T-helper 9 cell (primary cell): ENCODE results near the gene TLL2.

ENCODE experiments used
- DNase-seq: peaks from one replicate; pipeline ENCODE4 v3.0.0-alpha.2; 2020

TLL2 gene

GRCh38 chr10:96389785-96390184 is 123.9 kb downstream of the TLL2 start:
- DNase-seq: no peak

GRCh38 chr10:96387601-96388000 is 126.1 kb downstream of the TLL2 start:
- DNase-seq: no peak

- no peak for DNase-seq
Observed at GRCh38 chr10:96387161-96387560, 126.6 kb downstream of the TLL2 start.

GRCh38 chr10:96384506-96384905 is 129.2 kb downstream of the TLL2 start:
- no peak for DNase-seq

GRCh38 chr10:96380821-96381220 is 132.9 kb downstream of the TLL2 start:
- DNase-seq: no peak

- DNase-seq: no peak
Observed at GRCh38 chr10:96379758-96380157, 134.0 kb downstream of the TLL2 start.

GRCh38 chr10:96378741-96379140 is 135.0 kb downstream of the TLL2 start:
- no peak for DNase-seq

GRCh38 chr10:96377816-96378294 is 135.9 kb downstream of the TLL2 start:
- no peak for DNase-seq

- no peak for DNase-seq
Observed at GRCh38 chr10:96376483-96376882, 137.2 kb downstream of the TLL2 start.

GRCh38 chr10:96374985-96375830 is 138.5 kb downstream of the TLL2 start:
- DNase-seq: peak; percentile 51

- DNase-seq: no peak
Observed at GRCh38 chr10:96374639-96374984, 139.1 kb downstream of the TLL2 start.

- DNase-seq: no peak
Observed at GRCh38 chr10:96374004-96374403, 139.7 kb downstream of the TLL2 start.

- DNase-seq: no peak
Observed at GRCh38 chr10:96371356-96371755, 142.4 kb downstream of the TLL2 start.

GRCh38 chr10:96370584-96371157 is 143.1 kb downstream of the TLL2 start:
- peak; percentile 28 for DNase-seq

- no peak for DNase-seq
Observed at GRCh38 chr10:96369890-96370583, 143.7 kb downstream of the TLL2 start.

- DNase-seq: no peak
Observed at GRCh38 chr10:96368971-96369370, 144.8 kb downstream of the TLL2 start.

GRCh38 chr10:96367470-96367869 is 146.3 kb downstream of the TLL2 start:
- DNase-seq: no peak

GRCh38 chr10:96366508-96366907 is 147.2 kb downstream of the TLL2 start:
- no peak for DNase-seq

GRCh38 chr10:96365571-96365970 is 148.2 kb downstream of the TLL2 start:
- DNase-seq: no peak

GRCh38 chr10:96360766-96361165 is 153.0 kb downstream of the TLL2 start:
- no peak for DNase-seq

- DNase-seq: no peak
Observed at GRCh38 chr10:96360331-96360730, 153.4 kb downstream of the TLL2 start.

- no peak for DNase-seq
Observed at GRCh38 chr10:96359616-96360015, 154.1 kb downstream of the TLL2 start.

GRCh38 chr10:96358851-96359540 is 154.7 kb downstream of the TLL2 start, which contains the start of gene OPALIN:
Gene OPALIN (minus strand): TSS chr10:96359002. CDS start chr10:96358896, 106 bp downstream.
- no peak for DNase-seq
